ENCODE data around the gene NME4.
"Not testable (repeated sequence)": the region's sequence is repeated elsewhere in the genome, so short reads cannot be mapped to it uniquely, and the experiment has no call there.

Gene NME4

GRCh38 chr16:374616-374926 is 22.4 kb upstream of the NME4 start:
- peaks cover 66% of the 10 kb centered on the region for H3K36me3 ChIP-seq (ENCODE audit: insufficient read depth, insufficient read length, low read length)
- no peaks in the 10 kb centered on the region for H3K27me3 ChIP-seq (ENCODE audit: insufficient read depth, insufficient read length)
- peaks cover 19% of the 10 kb centered on the region for H3K4me1 ChIP-seq (ENCODE audit: insufficient read depth, insufficient read length)
- no peak overlapping the region for H3K9ac ChIP-seq (ENCODE audit: insufficient read length, low read depth)
- no peak for DNase-seq (ENCODE audit: low read depth, low spot score)
- no peak for TF ChIP-seq SUZ12 (IDR thresholded peaks at IDR 0.05; ENCODE audit: extremely low read depth, insufficient read depth, insufficient read length)
- no peak for TF ChIP-seq ZNF274 (IDR thresholded peaks at IDR 0.05; ENCODE audit: low read depth, low read length)
- TF ChIP-seq YY1 (IDR thresholded peaks at IDR 0.05; ENCODE audit: insufficient read depth, insufficient read length): no peak
- no peak overlapping the region for H3K4me3 ChIP-seq (ENCODE audit: insufficient read length, low read depth)
- H3K9me3 ChIP-seq (ENCODE audit: insufficient read depth, low read length): no peaks in the 10 kb centered on the region

GRCh38 chr16:375212-375611 is 21.8 kb upstream of the NME4 start:
- DNase-seq (ENCODE audit: low read depth, low spot score): no peak
- peaks cover 24% of the 10 kb centered on the region for H3K4me1 ChIP-seq (ENCODE audit: insufficient read depth, insufficient read length)
- TF ChIP-seq SUZ12 (IDR thresholded peaks at IDR 0.05; ENCODE audit: extremely low read depth, insufficient read depth, insufficient read length) (no peak), ZNF274 (IDR thresholded peaks at IDR 0.05; ENCODE audit: low read depth, low read length) (no peak), YY1 (IDR thresholded peaks at IDR 0.05; ENCODE audit: insufficient read depth, insufficient read length) (no peak)
- no peak overlapping the region for H3K9ac ChIP-seq (ENCODE audit: insufficient read length, low read depth)
- no peaks in the 10 kb centered on the region for H3K27me3 ChIP-seq (ENCODE audit: insufficient read depth, insufficient read length)
- no peaks in the 10 kb centered on the region for H3K9me3 ChIP-seq (ENCODE audit: insufficient read depth, low read length)
- no peak overlapping the region for H3K4me3 ChIP-seq (ENCODE audit: insufficient read length, low read depth)
- peaks cover 68% of the 10 kb centered on the region for H3K36me3 ChIP-seq (ENCODE audit: insufficient read depth, insufficient read length, low read length)

GRCh38 chr16:375927-376816 is 20.8 kb upstream of the NME4 start:
- no peak overlapping the region for H3K4me3 ChIP-seq (ENCODE audit: insufficient read length, low read depth)
- no peaks in the 10 kb centered on the region for H3K27me3 ChIP-seq (ENCODE audit: insufficient read depth, insufficient read length)
- TF ChIP-seq YY1 (IDR thresholded peaks at IDR 0.05; ENCODE audit: insufficient read depth, insufficient read length) (no peak), ZNF274 (IDR thresholded peaks at IDR 0.05; ENCODE audit: low read depth, low read length) (no peak), SUZ12 (IDR thresholded peaks at IDR 0.05; ENCODE audit: extremely low read depth, insufficient read depth, insufficient read length) (no peak)
- H3K9ac ChIP-seq (ENCODE audit: insufficient read length, low read depth): no peak overlapping the region
- peaks cover 66% of the 10 kb centered on the region for H3K36me3 ChIP-seq (ENCODE audit: insufficient read depth, insufficient read length, low read length)
- no peak for DNase-seq (ENCODE audit: low read depth, low spot score)
- H3K4me1 ChIP-seq (ENCODE audit: insufficient read depth, insufficient read length): peaks cover 19% of the 10 kb centered on the region
- H3K9me3 ChIP-seq (ENCODE audit: insufficient read depth, low read length): no peaks in the 10 kb centered on the region

GRCh38 chr16:376817-377418 is 20.1 kb upstream of the NME4 start:
- no peak overlapping the region for H3K4me3 ChIP-seq (ENCODE audit: insufficient read length, low read depth)
- H3K4me1 ChIP-seq (ENCODE audit: insufficient read depth, insufficient read length): peaks cover 15% of the 10 kb centered on the region
- H3K36me3 ChIP-seq (ENCODE audit: insufficient read depth, insufficient read length, low read length): peaks cover 58% of the 10 kb centered on the region
- no peaks in the 10 kb centered on the region for H3K27me3 ChIP-seq (ENCODE audit: insufficient read depth, insufficient read length)
- H3K9me3 ChIP-seq (ENCODE audit: insufficient read depth, low read length): no peaks in the 10 kb centered on the region
- H3K9ac ChIP-seq (ENCODE audit: insufficient read length, low read depth): no peak overlapping the region
- DNase-seq (ENCODE audit: low read depth, low spot score): no peak
- TF ChIP-seq ZNF274 (IDR thresholded peaks at IDR 0.05; ENCODE audit: low read depth, low read length): no peak
- no peak for TF ChIP-seq SUZ12 (IDR thresholded peaks at IDR 0.05; ENCODE audit: extremely low read depth, insufficient read depth, insufficient read length)
- no peak for TF ChIP-seq YY1 (IDR thresholded peaks at IDR 0.05; ENCODE audit: insufficient read depth, insufficient read length)

- H3K27me3 ChIP-seq (ENCODE audit: insufficient read depth, insufficient read length): no peaks in the 10 kb centered on the region
- no peak for TF ChIP-seq YY1 (IDR thresholded peaks at IDR 0.05; ENCODE audit: insufficient read depth, insufficient read length)
- no peak for TF ChIP-seq SUZ12 (IDR thresholded peaks at IDR 0.05; ENCODE audit: extremely low read depth, insufficient read depth, insufficient read length)
- TF ChIP-seq ZNF274 (IDR thresholded peaks at IDR 0.05; ENCODE audit: low read depth, low read length): no peak
- H3K36me3 ChIP-seq (ENCODE audit: insufficient read depth, insufficient read length, low read length): peaks cover 53% of the 10 kb centered on the region
- no peak overlapping the region for H3K4me3 ChIP-seq (ENCODE audit: insufficient read length, low read depth)
- peaks cover 17% of the 10 kb centered on the region for H3K4me1 ChIP-seq (ENCODE audit: insufficient read depth, insufficient read length)
- no peak for DNase-seq (ENCODE audit: low read depth, low spot score)
- no peaks in the 10 kb centered on the region for H3K9me3 ChIP-seq (ENCODE audit: insufficient read depth, low read length)
- H3K9ac ChIP-seq (ENCODE audit: insufficient read length, low read depth): no peak overlapping the region
Measured at GRCh38 chr16:377419-377951, 19.5 kb upstream of the NME4 start.

GRCh38 chr16:378113-378820 is 18.7 kb upstream of the NME4 start:
- not testable (repeated sequence) for H3K27me3 ChIP-seq (ENCODE audit: insufficient read depth, insufficient read length); H3K4me3 ChIP-seq (ENCODE audit: insufficient read length, low read depth); H3K9me3 ChIP-seq (ENCODE audit: insufficient read depth, low read length); H3K9ac ChIP-seq (ENCODE audit: insufficient read length, low read depth); DNase-seq (ENCODE audit: low read depth, low spot score)
- Histone ChIP-seq H3K4me1 (ENCODE audit: insufficient read depth, insufficient read length) (peaks cover 19% of the 10 kb centered on the region), H3K36me3 (ENCODE audit: insufficient read depth, insufficient read length, low read length) (peaks cover 45% of the 10 kb centered on the region)

- Histone ChIP-seq H3K9ac (ENCODE audit: insufficient read length, low read depth) (no peak overlapping the region), H3K27me3 (ENCODE audit: insufficient read depth, insufficient read length) (no peaks in the 10 kb centered on the region), H3K36me3 (ENCODE audit: insufficient read depth, insufficient read length, low read length) (peaks cover 39% of the 10 kb centered on the region), H3K4me3 (ENCODE audit: insufficient read length, low read depth) (no peak overlapping the region), H3K9me3 (ENCODE audit: insufficient read depth, low read length) (no peaks in the 10 kb centered on the region), H3K4me1 (ENCODE audit: insufficient read depth, insufficient read length) (peaks cover 20% of the 10 kb centered on the region)
- TF ChIP-seq ZNF274 (IDR thresholded peaks at IDR 0.05; ENCODE audit: low read depth, low read length): no peak
- no peak for TF ChIP-seq SUZ12 (IDR thresholded peaks at IDR 0.05; ENCODE audit: extremely low read depth, insufficient read depth, insufficient read length)
- TF ChIP-seq YY1 (IDR thresholded peaks at IDR 0.05; ENCODE audit: insufficient read depth, insufficient read length): no peak
- DNase-seq (ENCODE audit: low read depth, low spot score): no peak
Measured at GRCh38 chr16:378821-379182, 18.2 kb upstream of the NME4 start.
